Heart right ventricle (tissue), 16 donors: ENCODE data around the gene LPP. TPM values are rescaled to one million over a fixed set of nuclear protein-coding genes. Genes with fewer than 3 reads are reported as not detected.

Source experiments
- ATAC-seq, 8 donors: fragments of 200-7000 bp; cut with Tn5 transposase; one replicate each; pipeline ENCODE4 v1.9.1; 2020; ENCODE audit warnings: mild to moderate bottlenecking in 8 of 8, moderate library complexity in 8 of 8, moderate number of reproducible peaks in 1 of 8
- DNase-seq, 2 donors: peaks; one replicate each; pipeline ENCODE4 v3.0.0-alpha.2; 2020
- H3K27ac ChIP-seq, 10 donors: fragments of 200-600 bp; sonication (generic) in 2 of 10; one replicate each; pipeline versions ENCODE4 v1.5.0 to v1.8.0; 2020 to 2022; ENCODE audit warnings: mild to moderate bottlenecking in 3 of 10
- H3K27me3 ChIP-seq, 7 donors: fragments of 200-600 bp; one replicate each; pipeline ENCODE4 v1.8.0; 2021 to 2022; ENCODE audit warnings: mild to moderate bottlenecking in 2 of 7
- H3K36me3 ChIP-seq, 9 donors: fragments of 200-600 bp; sonication (generic) in 1 of 9; one replicate each; pipeline versions ENCODE4 v1.5.0 to v1.8.0; 2020 to 2022; ENCODE audit warnings: mild to moderate bottlenecking in 2 of 9
- H3K4me1 ChIP-seq, 9 donors: fragments of 200-600 bp; sonication (generic) in 1 of 9; one replicate each; pipeline versions ENCODE4 v1.5.0 to v1.8.0; 2020 to 2022; ENCODE audit warnings: mild to moderate bottlenecking in 4 of 9
- H3K4me3 ChIP-seq, 10 donors: fragments of 200-600 bp; sonication (generic) in 2 of 10; one replicate each; pipeline versions ENCODE4 v1.5.0 to v1.8.0; 2020 to 2022; ENCODE audit warnings: mild to moderate bottlenecking in 7 of 10, moderate library complexity in 2 of 10
- H3K9me3 ChIP-seq, 11 donors: fragments of 200-600 bp in 10 of 11; sonication (generic) in 2 of 11; one replicate each; pipeline versions ENCODE4 v1.5.0 to v1.8.0; 2013 to 2022; ENCODE audit warnings: mild to moderate bottlenecking in 2 of 11, control low read depth in 1 of 11, moderate library complexity in 1 of 11
- CTCF ChIP-seq, 9 donors: fragments of 200-600 bp; sonication (generic) in 2 of 9; IDR thresholded peaks; one replicate each; pipeline versions ENCODE4 v1.5.0 to v1.8.0; 2021 to 2022; ENCODE audit warnings: antibody characterized with exemption in 9 of 9, mild to moderate bottlenecking in 5 of 9, moderate library complexity in 1 of 9
- WGBS, 2 donors: extraction: QIAGEN DNeasy Blood & Tissue Kit; methylation state at CpG; one replicate each; pipeline ENCODE4 v1.1.7; 2013; ENCODE audit warnings: inconsistent platforms in 1 of 2; 5-methylcytosine and 5-hydroxymethylcytosine counted together
- intact Hi-C, 10 donors: fragments of 100-400 bp; cut with DNase I; formaldehyde crosslinking; loops; one replicate each; pipeline versions ENCODE4 v1.11.1 to v1.14.2; 2022
- polyA plus RNA-seq, 2 donors: library from polyadenylated mRNA; stranded (reverse); fragments of 200-250 nt; gene quantifications; one replicate each; pipeline ENCODE4 v1.2.3, GENCODE V29; 2013
- total RNA-seq, 10 donors: library from RNA; stranded (reverse); fragmentation: NEBNext Ultra II Directional in 3 of 10; extraction: Animal tissue kit (Norgen Biotek cat#: 25700) in 3 of 10; gene quantifications; one replicate each; pipeline versions ENCODE4 v1.2.1 to v1.2.4, GENCODE V29; 2021 to 2023
- donor health status: Arrhythmogenic right ventricular cardiomyopathy.
- donor health status: ischemic (EF 13 %, LVEDD 7.1; RV severe dilation, severe dysfunction).
- donor health status: healthy with polysubstance abuse.
- donor health status: DM: no; HTN: yes; CAD: no.
- donor health status: DM: no; HTN: no; CAD: no.
- donor health status: ischemic (EF 25% LVEDD 6.9; RV normal size, moderate dysfunction).
- donor health status: ischemic (EF 25% LVEDD 5.7; RV mildly dilated, moderate dysfunction).
- donor health status: healthy.
- donor health status: DM: yes; HTN: yes; CAD: no.
- donor health status: Ischemic cardiomyopathy.
- donor health status: ischemic (EF 35%, LVEDD 5.7; RV mildly dilated, moderate dysfunction).
- donor health status: nonischemic (EF 11% LVEDD 7.7; RV severe dilation, severe dysfunction).
- donor health status: DM: yes; HTN: yes; CAD: no.
- donor health status: PGD.
- donor health status: ischemic (EF 29% LVEDD 5.4; RV normal size, mild dysfunction).
- donor health status: nonischemic (EF 23%, LVEDD 6.1; RV moderate dilation, normal function).

LPP gene
- total and polyA plus RNA-seq, 12 donors, result 8.5 to 188 (median 140) TPM

- ATAC-seq, result no peak
- intact Hi-C loops, result loop anchor here in 2 of 10 donors (5.0 to 10.0 kb wide), 2 partner anchors 101 to 551 kb away; partner anchors contain the start of gene BCL6 (in 1 of the 2)
Observed at GRCh38 chr3:188295876-188296275, 141.9 kb downstream of the LPP start.

GRCh38 chr3:188296761-188297612 is 143.0 kb downstream of the LPP start:
- DNase-seq (no peak), ATAC-seq (peak in 7 of 8 donors; percentile 23 to 64 (median 38))
- intact Hi-C loops, result loop anchor here in 2 of 10 donors (5.0 to 10.0 kb wide), 2 partner anchors 100 to 552 kb away; partner anchors contain the start of gene BCL6 (in 1 of the 2)
- Histone ChIP-seq H3K4me3 (no peak overlapping the region), H3K36me3 (no peaks in the 10 kb centered on the region), H3K9me3 (no peaks in the 10 kb centered on the region), H3K4me1 (peaks cover 3 to 87% (median 67%) of the 10 kb centered on the region in 9 donors), H3K27me3 (no peaks in the 10 kb centered on the region), H3K27ac (peak overlapping the region in 8 of 10 donors; percentile 5 to 87 (median 82))
- TF ChIP-seq CTCF (IDR thresholded peaks at IDR 0.05), result no peak
- WGBS, 2 donors, result 59 to 60% methylated on average over 5 of the region's 5 CpGs

More at GRCh38 chr3:188295876-188296275, 141.9 kb downstream of the LPP start:
- no peak for DNase-seq
- Histone ChIP-seq H3K4me1 (peaks cover 3 to 84% (median 64%) of the 10 kb centered on the region in 9 donors), H3K27me3 (no peaks in the 10 kb centered on the region), H3K27ac (peak overlapping the region; percentile 34 to 87 (median 79)), H3K9me3 (no peaks in the 10 kb centered on the region), H3K36me3 (no peaks in the 10 kb centered on the region), H3K4me3 (no peak overlapping the region)
- TF ChIP-seq CTCF (IDR thresholded peaks at IDR 0.05), result no peak
- WGBS, 2 donors, result 97 to 98% methylated on average over 3 of the region's 3 CpGs

- no peak overlapping the region for H3K4me3 ChIP-seq
- H3K27me3 ChIP-seq, result no peaks in the 10 kb centered on the region
- peaks cover 3 to 92% (median 73%) of the 10 kb centered on the region in 9 donors for H3K4me1 ChIP-seq
- no peak for TF ChIP-seq CTCF (IDR thresholded peaks at IDR 0.05)
- peak overlapping the region in 4 of 10 donors; percentile 29 to 86 (median 56) for H3K27ac ChIP-seq
- ATAC-seq (no peak), DNase-seq (no peak)
- H3K9me3 ChIP-seq, result no peaks in the 10 kb centered on the region
- WGBS, 2 donors, result 65 to 74% methylated on average over 3 of the region's 3 CpGs
- H3K36me3 ChIP-seq, result no peaks in the 10 kb centered on the region
- intact Hi-C loops, result loop anchor here in 2 of 10 donors (5.0 to 10.0 kb wide), 2 partner anchors 99 to 554 kb away; partner anchors contain the start of gene BCL6 (in 1 of the 2)
Observed at GRCh38 chr3:188298585-188298984, 144.6 kb downstream of the LPP start.

- Histone ChIP-seq H3K9me3 (no peaks in the 10 kb centered on the region), H3K27ac (peak overlapping the region in 3 of 10 donors; percentile 29 to 86 (median 83)), H3K4me1 (peaks cover 3 to 94% (median 72%) of the 10 kb centered on the region in 9 donors), H3K36me3 (no peaks in the 10 kb centered on the region), H3K27me3 (no peaks in the 10 kb centered on the region), H3K4me3 (no peak overlapping the region)
- no peak for TF ChIP-seq CTCF (IDR thresholded peaks at IDR 0.05)
- DNase-seq, result no peak
- intact Hi-C loops, result loop anchor here in 2 of 10 donors (5.0 to 10.0 kb wide), 2 partner anchors 98 to 554 kb away; partner anchors contain the start of gene BCL6 (in 1 of the 2)
- no peak for ATAC-seq
- WGBS, 2 donors, result 92 to 95% methylated on average over 11 of the region's 11 CpGs
Observed at GRCh38 chr3:188299068-188299467, 145.1 kb downstream of the LPP start.
